ENCODE data around the gene AGBL1. TPM values are rescaled to one million over a fixed set of nuclear protein-coding genes. Genes with fewer than 3 reads are reported as not detected.

AGBL1 gene
- polyA plus RNA-seq, 1 donor (not counting 4 experiments of a cell fraction or from before 2014, with no cell fraction given), result not detected

GRCh38 chr15:86089422-86089821 is 9.8 kb downstream of the AGBL1 start:
- no peaks in the 10 kb centered on the region for H3K4me1 ChIP-seq (ENCODE audit: control insufficient read depth, extremely low read depth, insufficient read depth, low read length)
- H3K9me1 ChIP-seq (ENCODE audit: control insufficient read depth, extremely low read depth, insufficient read depth, low read length), result no peaks in the 10 kb centered on the region
- H3K9me3 ChIP-seq (ENCODE audit: control insufficient read depth, low read depth, low read length), result no peaks in the 10 kb centered on the region
- H3K36me3 ChIP-seq (ENCODE audit: control insufficient read depth in 2 of 2, extremely low read depth in 1 of 2, insufficient read depth in 2 of 2, low read length in 2 of 2), result no peaks in the 10 kb centered on the region
- no peak overlapping the region for H2AFZ ChIP-seq (ENCODE audit: control insufficient read depth, low read length)
- TF ChIP-seq EZH2 (IDR thresholded peaks at IDR 0.05; ENCODE audit: low read length) (no peak), CTCF (optimal IDR thresholded peaks at IDR 0.05 in 1 of 3, IDR thresholded peaks at IDR 0.05 in 1 of 3, conservative IDR thresholded peaks at IDR 0.05 in 1 of 3; ENCODE audit: extremely low read depth in 1 of 3, insufficient read depth in 2 of 3, low read length in 3 of 3) (no peak)
- dilution Hi-C loops (cut with MboI; ENCODE audit: extremely low pct_ligation_motif_present, low sequenced_read_pairs), result no loop called here
- H4K20me1 ChIP-seq (ENCODE audit: control insufficient read depth, extremely low read depth, insufficient read depth, low read length), result no peaks in the 10 kb centered on the region
- H3K27me3 ChIP-seq (ENCODE audit: control insufficient read depth, extremely low read depth, insufficient read depth, low read length), result no peaks in the 10 kb centered on the region
- H3K27ac ChIP-seq (ENCODE audit: control insufficient read depth, insufficient read depth, low read length), result no peak overlapping the region
- H3K4me2 ChIP-seq (ENCODE audit: control insufficient read depth, extremely low read depth, insufficient read depth, low read depth, low read length), result no peak overlapping the region
- no peaks in the 10 kb centered on the region for H3K79me2 ChIP-seq (ENCODE audit: control insufficient read depth, insufficient read depth, low read length)
- no peak overlapping the region for H3K9ac ChIP-seq (ENCODE audit: control insufficient read depth, extremely low read depth, insufficient read depth, low read length)
- H3K4me3 ChIP-seq (ENCODE audit: control insufficient read depth in 2 of 3, extremely low read depth in 1 of 3, insufficient read depth in 2 of 3, low read depth in 1 of 3, low read length in 3 of 3), result no peak overlapping the region
- no peak for FAIRE-seq
- no peak for DNase-seq (ENCODE audit: low read depth, low spot score)

- TF ChIP-seq EZH2 (IDR thresholded peaks at IDR 0.05; ENCODE audit: low read length) (no peak), CTCF (optimal IDR thresholded peaks at IDR 0.05 in 1 of 3, IDR thresholded peaks at IDR 0.05 in 1 of 3, conservative IDR thresholded peaks at IDR 0.05 in 1 of 3; ENCODE audit: extremely low read depth in 1 of 3, insufficient read depth in 2 of 3, low read length in 3 of 3) (no peak)
- no peak overlapping the region for H3K9ac ChIP-seq (ENCODE audit: control insufficient read depth, extremely low read depth, insufficient read depth, low read length)
These were observed 22.1 kb downstream of the AGBL1 start for GRCh38 chr15:86101818-86102217.

More at GRCh38 chr15:86101818-86102217, 22.1 kb downstream of the AGBL1 start:
- no peak overlapping the region for H3K4me2 ChIP-seq (ENCODE audit: control insufficient read depth, extremely low read depth, insufficient read depth, low read depth, low read length)
- no peak for FAIRE-seq
- no peaks in the 10 kb centered on the region for H4K20me1 ChIP-seq (ENCODE audit: control insufficient read depth, extremely low read depth, insufficient read depth, low read length)
- no peak overlapping the region for H2AFZ ChIP-seq (ENCODE audit: control insufficient read depth, low read length)
- no peak overlapping the region for H3K4me3 ChIP-seq (ENCODE audit: control insufficient read depth in 2 of 3, extremely low read depth in 1 of 3, insufficient read depth in 2 of 3, low read depth in 1 of 3, low read length in 3 of 3)
- no peak overlapping the region for H3K27ac ChIP-seq (ENCODE audit: control insufficient read depth, insufficient read depth, low read length)
- DNase-seq (ENCODE audit: low read depth, low spot score), result no peak
- H3K36me3 ChIP-seq (ENCODE audit: control insufficient read depth in 2 of 2, extremely low read depth in 1 of 2, insufficient read depth in 2 of 2, low read length in 2 of 2), result no peaks in the 10 kb centered on the region
- no peaks in the 10 kb centered on the region for H3K79me2 ChIP-seq (ENCODE audit: control insufficient read depth, insufficient read depth, low read length)
- peaks cover 3% of the 10 kb centered on the region for H3K9me3 ChIP-seq (ENCODE audit: control insufficient read depth, low read depth, low read length)
- H3K27me3 ChIP-seq (ENCODE audit: control insufficient read depth, extremely low read depth, insufficient read depth, low read length), result no peaks in the 10 kb centered on the region
- no peaks in the 10 kb centered on the region for H3K4me1 ChIP-seq (ENCODE audit: control insufficient read depth, extremely low read depth, insufficient read depth, low read length)
- dilution Hi-C loops (cut with MboI; ENCODE audit: extremely low pct_ligation_motif_present, low sequenced_read_pairs), result no loop called here
- no peaks in the 10 kb centered on the region for H3K9me1 ChIP-seq (ENCODE audit: control insufficient read depth, extremely low read depth, insufficient read depth, low read length)
